Dermis microvascular lymphatic vessel endothelial cell (primary cell): ENCODE measurements around the gene MARF1. TPM values are rescaled to one million over a fixed set of nuclear protein-coding genes. Genes with fewer than 3 reads are reported as not detected.
"Not testable (repeated sequence)": the region's sequence is repeated elsewhere in the genome, so short reads cannot be mapped to it uniquely, and the experiment has no call there.

ENCODE experiments used
- DNase-seq, 2 donors: peaks; one replicate each; pipeline versions ENCODE4 v3.0.0 to v3.0.0-alpha.2; 2010; ENCODE audit warnings: low read depth in 2 of 2
- total RNA-seq: library from RNA; depleted of rRNA; stranded (reverse); fragments of >200 nt; gene quantifications from 2 replicates; pipeline ENCODE4 v1.2.1, GENCODE V29; 2014

The MARF1 gene
- total RNA-seq, 1 donor from 2014 or later: 9.6 TPM

- DNase-seq: no peak
Observed at GRCh38 chr16:15654591-15654990, 11.6 kb upstream of the MARF1 start.

GRCh38 chr16:15653227-15653626, 10.3 kb upstream of the MARF1 start:
- DNase-seq: peak; percentile 22 to 54

GRCh38 chr16:15652293-15653001, 9.5 kb upstream of the MARF1 start:
- DNase-seq: no peak

GRCh38 chr16:15650698-15651171, 7.8 kb upstream of the MARF1 start:
- peak in 1 of 2 donors; percentile 23 for DNase-seq

GRCh38 chr16:15650019-15650697, 7.2 kb upstream of the MARF1 start, which contains the start of gene NDE1:
NDE1 (plus strand) TSS chr16:15650245; CDS start chr16:15664779, 14,534 bp downstream.
- peak; percentile 76 to 92 for DNase-seq

GRCh38 chr16:15649727-15650018, 6.7 kb upstream of the MARF1 start:
- no peak for DNase-seq

- not testable (repeated sequence) for DNase-seq
Observed at GRCh38 chr16:15649311-15649710, 6.4 kb upstream of the MARF1 start.

- DNase-seq: no peak
Observed at GRCh38 chr16:15648135-15648730, 5.3 kb upstream of the MARF1 start.

- DNase-seq: no peak
Observed at GRCh38 chr16:15647294-15648014, 4.5 kb upstream of the MARF1 start.

- DNase-seq: not testable (repeated sequence)
Observed at GRCh38 chr16:15646557-15647293, 3.8 kb upstream of the MARF1 start.

- DNase-seq: peak in 1 of 2 donors; percentile 62
Observed at GRCh38 chr16:15644962-15645465, 2.1 kb upstream of the MARF1 start.

- peak in 1 of 2 donors; percentile 25 for DNase-seq
Observed at GRCh38 chr16:15644267-15644961, 1.5 kb upstream of the MARF1 start.

- no peak for DNase-seq
Observed at GRCh38 chr16:15643946-15644250, 944 bp upstream of the MARF1 start.

- peak in 1 of 2 donors; percentile 64 for DNase-seq
Observed at GRCh38 chr16:15642557-15643047, 352 bp downstream of the MARF1 start.

GRCh38 chr16:15641753-15642556, 999 bp downstream of the MARF1 start:
- no peak for DNase-seq

GRCh38 chr16:15640966-15641365, 2.0 kb downstream of the MARF1 start:
- no peak for DNase-seq

- no peak for DNase-seq
Observed at GRCh38 chr16:15639061-15639568, 3.8 kb downstream of the MARF1 start.

- DNase-seq: peak in 1 of 2 donors; percentile 30
Observed at GRCh38 chr16:15636392-15636873, 6.5 kb downstream of the MARF1 start.

- no peak for DNase-seq
Observed at GRCh38 chr16:15635926-15636325, 7.0 kb downstream of the MARF1 start.
